Measurements from ENCODE around the gene SLC6A6. TPM values are rescaled to one million over a fixed set of nuclear protein-coding genes. Genes with fewer than 3 reads are reported as not detected.

Gene SLC6A6
- total and polyA plus RNA-seq, 2 donors from 2014 or later: 7.1 to 64.0 TPM

DNA sequence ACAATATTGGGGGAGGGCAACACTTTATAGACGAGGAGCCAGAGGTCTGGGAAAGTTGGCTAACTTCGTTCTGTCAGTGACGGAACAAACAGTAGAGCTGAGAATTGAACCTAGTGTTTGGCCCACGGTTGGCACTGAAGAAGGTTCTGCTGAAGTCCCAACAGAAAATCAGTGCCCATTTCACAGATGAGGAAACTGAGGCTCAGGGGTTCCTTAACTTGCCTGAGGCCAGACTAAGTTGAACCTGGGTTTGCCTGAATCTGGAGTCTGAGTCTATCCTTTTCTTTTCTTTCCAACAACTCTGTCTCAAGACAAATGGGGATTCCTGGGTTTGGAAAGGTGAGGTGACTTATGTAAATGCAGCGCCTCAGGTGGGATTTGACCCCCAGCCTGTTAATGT is 55.1 kb downstream of the SLC6A6 start:
- DNase-seq: no peak
- H3K36me3 ChIP-seq (ENCODE audit: control insufficient read depth in 2 of 3, insufficient read depth in 3 of 3, low read length in 3 of 3): peaks cover 0 to 8% (median under 1%) of the 10 kb centered on the region in 3 donors
- H3K9me3 ChIP-seq (ENCODE audit: control insufficient read depth in 2 of 3, insufficient read depth in 1 of 3, low read length in 3 of 3): no peaks in the 10 kb centered on the region
- H3K27me3 ChIP-seq (ENCODE audit: control insufficient read depth, insufficient read depth, low read length): no peaks in the 10 kb centered on the region
- TF ChIP-seq, protein P1, sequence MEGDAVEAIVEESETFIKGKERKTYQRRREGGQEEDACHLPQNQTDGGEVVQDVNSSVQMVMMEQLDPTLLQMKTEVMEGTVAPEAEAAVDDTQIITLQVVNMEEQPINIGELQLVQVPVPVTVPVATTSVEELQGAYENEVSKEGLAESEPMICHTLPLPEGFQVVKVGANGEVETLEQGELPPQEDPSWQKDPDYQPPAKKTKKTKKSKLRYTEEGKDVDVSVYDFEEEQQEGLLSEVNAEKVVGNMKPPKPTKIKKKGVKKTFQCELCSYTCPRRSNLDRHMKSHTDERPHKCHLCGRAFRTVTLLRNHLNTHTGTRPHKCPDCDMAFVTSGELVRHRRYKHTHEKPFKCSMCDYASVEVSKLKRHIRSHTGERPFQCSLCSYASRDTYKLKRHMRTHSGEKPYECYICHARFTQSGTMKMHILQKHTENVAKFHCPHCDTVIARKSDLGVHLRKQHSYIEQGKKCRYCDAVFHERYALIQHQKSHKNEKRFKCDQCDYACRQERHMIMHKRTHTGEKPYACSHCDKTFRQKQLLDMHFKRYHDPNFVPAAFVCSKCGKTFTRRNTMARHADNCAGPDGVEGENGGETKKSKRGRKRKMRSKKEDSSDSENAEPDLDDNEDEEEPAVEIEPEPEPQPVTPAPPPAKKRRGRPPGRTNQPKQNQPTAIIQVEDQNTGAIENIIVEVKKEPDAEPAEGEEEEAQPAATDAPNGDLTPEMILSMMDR (IDR thresholded peaks at IDR 0.05; ENCODE audit: borderline replicate concordance, extremely low read depth, insufficient read depth): no peak
- peaks cover 0 to 41% (median 33%) of the 10 kb centered on the region in 3 donors for H3K4me1 ChIP-seq (ENCODE audit: control insufficient read depth in 2 of 3, insufficient read depth in 2 of 3, low read depth in 1 of 3, low read length in 3 of 3)
- intact Hi-C loops (cut with DNase I): no loop called here
- peak overlapping the region; percentile 56 to 66 for H3K27ac ChIP-seq (ENCODE audit: low read depth in 2 of 2, low read length in 2 of 2)
- H3K4me3 ChIP-seq (ENCODE audit: low read length in 3 of 3): no peak overlapping the region
- peak overlapping the region in 1 of 3 donors; percentile 26 for H3K9ac ChIP-seq (ENCODE audit: low read length in 3 of 3)
- FAIRE-seq: no peak

- H3K27ac ChIP-seq (ENCODE audit: low read depth in 2 of 2, low read length in 2 of 2): peak overlapping the region; percentile 66 to 81
- H3K4me1 ChIP-seq (ENCODE audit: control insufficient read depth in 2 of 3, insufficient read depth in 2 of 3, low read depth in 1 of 3, low read length in 3 of 3): peaks cover 0 to 38% (median 32%) of the 10 kb centered on the region in 3 donors
- peak overlapping the region in 1 of 3 donors; percentile 26 for H3K9ac ChIP-seq (ENCODE audit: low read length in 3 of 3)
- TF ChIP-seq, protein P1 (IDR thresholded peaks at IDR 0.05; ENCODE audit: borderline replicate concordance, extremely low read depth, insufficient read depth): no peak
- no peak for FAIRE-seq
- intact Hi-C loops (cut with DNase I): no loop called here
- peaks cover 3 to 13% (median 3%) of the 10 kb centered on the region in 3 donors for H3K36me3 ChIP-seq (ENCODE audit: control insufficient read depth in 2 of 3, insufficient read depth in 3 of 3, low read length in 3 of 3)
- H3K27me3 ChIP-seq (ENCODE audit: control insufficient read depth, insufficient read depth, low read length): no peaks in the 10 kb centered on the region
- peak; percentile 72 to 85 (median 74) for DNase-seq
- H3K9me3 ChIP-seq (ENCODE audit: control insufficient read depth in 2 of 3, insufficient read depth in 1 of 3, low read length in 3 of 3): no peaks in the 10 kb centered on the region
- peak overlapping the region in 1 of 3 donors; percentile 31 for H3K4me3 ChIP-seq (ENCODE audit: low read length in 3 of 3)
Measured at GRCh38 chr3:14457999-14458398, 55.6 kb downstream of the SLC6A6 start.

- intact Hi-C loops (cut with DNase I): no loop called here
- peak overlapping the region in 1 of 3 donors; percentile 20 for H3K9ac ChIP-seq (ENCODE audit: low read length in 3 of 3)
- H3K4me1 ChIP-seq (ENCODE audit: control insufficient read depth in 2 of 3, insufficient read depth in 2 of 3, low read depth in 1 of 3, low read length in 3 of 3): peaks cover 0 to 38% (median 31%) of the 10 kb centered on the region in 3 donors
- TF ChIP-seq, protein P1 (IDR thresholded peaks at IDR 0.05; ENCODE audit: borderline replicate concordance, extremely low read depth, insufficient read depth): no peak
- peak overlapping the region; percentile 66 to 81 for H3K27ac ChIP-seq (ENCODE audit: low read depth in 2 of 2, low read length in 2 of 2)
- H3K9me3 ChIP-seq (ENCODE audit: control insufficient read depth in 2 of 3, insufficient read depth in 1 of 3, low read length in 3 of 3): no peaks in the 10 kb centered on the region
- FAIRE-seq: peak; percentile 67
- H3K36me3 ChIP-seq (ENCODE audit: control insufficient read depth in 2 of 3, insufficient read depth in 3 of 3, low read length in 3 of 3): peaks cover 3 to 18% (median 3%) of the 10 kb centered on the region in 3 donors
- H3K4me3 ChIP-seq (ENCODE audit: low read length in 3 of 3): peak overlapping the region in 1 of 3 donors; percentile 31
- H3K27me3 ChIP-seq (ENCODE audit: control insufficient read depth, insufficient read depth, low read length): no peaks in the 10 kb centered on the region
- DNase-seq: no peak
Measured at GRCh38 chr3:14458434-14459275, 56.2 kb downstream of the SLC6A6 start.

Data from kidney (tissue), 14 donors.